Brain microvascular endothelial cell (primary cell): ENCODE measurements around the gene PGGHG.

ENCODE experiments used
- DNase-seq: peaks from one replicate; pipeline ENCODE4 v3.0.0-alpha.2; 2020
- H3K27ac ChIP-seq: fragments of 250-450 bp; sonication (Bioruptor Pico); 2 replicates; pipeline ENCODE4 v1.5.1; 2020; ENCODE audit warnings: mild to moderate bottlenecking, moderate library complexity
- H3K27me3 ChIP-seq: fragments of 250-450 bp; sonication (Bioruptor Pico); replicated peaks from 2 replicates; pipeline ENCODE4 v1.5.1; 2020; ENCODE audit warnings: mild to moderate bottlenecking
- H3K36me3 ChIP-seq: fragments of 250-450 bp; sonication (Bioruptor Pico); replicated peaks from 2 replicates; pipeline ENCODE4 v1.5.1; 2020; ENCODE audit warnings: mild to moderate bottlenecking
- H3K4me3 ChIP-seq: 2 replicates; pipeline ENCODE4 v1.5.1; 2011; ENCODE audit warnings: low read depth, mild to moderate bottlenecking, control low read depth, low read length, moderate library complexity
- CTCF ChIP-seq: IDR thresholded peaks from 2 replicates; pipeline ENCODE4 v1.5.1; 2011; ENCODE audit warnings: low read depth, mild to moderate bottlenecking, moderate library complexity, low read length, control low read depth, inconsistent platforms; ENCODE audit errors: missing control alignments
- in situ Hi-C: cut with HindIII; loops from 2 replicates; pipeline ENCODE4 v1.10.0; 2017; ENCODE audit warnings: low sequenced_read_pairs, low pct_ligation_motif_present

The PGGHG gene

GRCh38 chr11:281486-282161 lies 7.3 kb upstream of the PGGHG start:
- no peak for TF ChIP-seq CTCF
- H3K36me3 ChIP-seq, result no peaks in the 10 kb centered on the region
- in situ Hi-C loops, result no loop called here
- no peak overlapping the region for H3K27ac ChIP-seq
- H3K4me3 ChIP-seq, result no peak overlapping the region
- DNase-seq, result no peak
- peaks cover 54% of the 10 kb centered on the region for H3K27me3 ChIP-seq

GRCh38 chr11:282171-282570 lies 6.8 kb upstream of the PGGHG start:
- DNase-seq, result no peak
- Histone ChIP-seq H3K27me3 (peaks cover 52% of the 10 kb centered on the region), H3K36me3 (no peaks in the 10 kb centered on the region), H3K4me3 (no peak overlapping the region), H3K27ac (no peak overlapping the region)
- in situ Hi-C loops, result no loop called here
- TF ChIP-seq CTCF, result no peak

GRCh38 chr11:282630-283360 lies 6.1 kb upstream of the PGGHG start:
- Histone ChIP-seq H3K27me3 (peaks cover 51% of the 10 kb centered on the region), H3K36me3 (no peaks in the 10 kb centered on the region), H3K27ac (no peak overlapping the region), H3K4me3 (no peak overlapping the region)
- DNase-seq, result no peak
- TF ChIP-seq CTCF, result no peak
- in situ Hi-C loops, result no loop called here

GRCh38 chr11:283405-284104 lies 5.4 kb upstream of the PGGHG start:
- TF ChIP-seq CTCF, result no peak
- DNase-seq, result no peak
- no peaks in the 10 kb centered on the region for H3K36me3 ChIP-seq
- H3K27me3 ChIP-seq, result peaks cover 47% of the 10 kb centered on the region
- no peak overlapping the region for H3K27ac ChIP-seq
- no peak overlapping the region for H3K4me3 ChIP-seq
- in situ Hi-C loops, result no loop called here

GRCh38 chr11:284105-285020 lies 4.6 kb upstream of the PGGHG start:
- no peak overlapping the region for H3K27ac ChIP-seq
- H3K27me3 ChIP-seq, result peaks cover 39% of the 10 kb centered on the region
- no peak for DNase-seq
- TF ChIP-seq CTCF, result no peak
- in situ Hi-C loops, result no loop called here
- H3K36me3 ChIP-seq, result no peaks in the 10 kb centered on the region
- H3K4me3 ChIP-seq, result no peak overlapping the region
